Psoas muscle (tissue), 8 donors: ENCODE measurements around the gene RGL3. TPM values are rescaled to one million over a fixed set of nuclear protein-coding genes. Genes with fewer than 3 reads are reported as not detected.

ENCODE experiments used
- ATAC-seq, 4 donors: fragments of 200-7000 bp; cut with Tn5 transposase; one replicate each; pipeline ENCODE4 v1.9.1; 2020; ENCODE audit warnings: moderate library complexity in 3 of 4, mild to moderate bottlenecking in 2 of 4
- DNase-seq, 2 donors: peaks; one replicate each; pipeline ENCODE4 v3.0.0-alpha.2; 2020
- H3K27ac ChIP-seq: fragments of 200-600 bp; one replicate; pipeline ENCODE4 v1.8.0; 2022
- H3K27me3 ChIP-seq, 3 donors: fragments of 200-600 bp in 1 of 3; one replicate each; pipeline versions ENCODE4 v1.6.1 to v1.8.0; 2013 to 2022; ENCODE audit warnings: low read length in 2 of 3, mild to moderate bottlenecking in 2 of 3, moderate library complexity in 1 of 3; ENCODE audit not compliant: insufficient read depth in 3 of 3
- H3K36me3 ChIP-seq, 2 donors: fragments of 200-600 bp in 1 of 2; one replicate each; pipeline versions ENCODE4 v1.6.1 to v1.8.0; 2013 to 2022; ENCODE audit warnings: low read depth in 1 of 2, mild to moderate bottlenecking in 1 of 2, moderate library complexity in 1 of 2; ENCODE audit not compliant: insufficient read depth in 1 of 2
- H3K4me1 ChIP-seq: fragments of 200-600 bp; one replicate; pipeline ENCODE4 v1.8.0; 2022
- H3K4me3 ChIP-seq: fragments of 200-600 bp; one replicate; pipeline ENCODE4 v1.8.0; 2022; ENCODE audit warnings: mild to moderate bottlenecking
- H3K9me3 ChIP-seq: fragments of 200-600 bp; one replicate; pipeline ENCODE4 v1.8.0; 2022
- CTCF ChIP-seq: fragments of 200-600 bp; IDR thresholded peaks from one replicate; pipeline ENCODE4 v1.8.0; 2022; ENCODE audit warnings: antibody characterized with exemption
- WGBS, 3 donors: extraction: QIAGEN DNeasy Blood & Tissue Kit; methylation state at CpG; one replicate each; pipeline versions ENCODE4 v1.1.6 to v1.1.7; 2013; 5-methylcytosine and 5-hydroxymethylcytosine counted together
- intact Hi-C, 2 donors: fragments of 100-400 bp; cut with DNase I; formaldehyde crosslinking; loops; one replicate each; pipeline versions ENCODE4 v1.11.0 to v1.14.2; 2022
- polyA plus RNA-seq, 3 donors: library from polyadenylated mRNA; stranded (reverse); fragments of 200-250 nt; gene quantifications; one replicate each; pipeline ENCODE4 v1.2.3, GENCODE V29; 2013
- total RNA-seq, 4 donors: library from RNA; stranded (reverse); fragmentation: NEBNext Ultra II Directional in 2 of 4; extraction: Animal tissue kit (Norgen Biotek cat#: 25700) in 2 of 4; gene quantifications; one replicate each; pipeline versions ENCODE4 v1.2.1 to v1.2.4, GENCODE V29; 2021 to 2023
- donor health status: healthy with polysubstance abuse.
- donor health status: DM: no; HTN: no; CAD: no; lungs with moderate emphysema.
- donor health status: Bipolar disorder and iron deficiency.
- donor health status: healthy.
- donor health status: DM: yes; HTN: yes; CAD: no.
- donor health status: DM: no; HTN: no; CAD: no.
- donor health status: DM: no; HTN: no; CAD: no.
- donor health status: DM: yes; HTN: yes; CAD: no.

The RGL3 gene
- total and polyA plus RNA-seq, 7 donors, result 1.2 to 6.4 (median 2.2) TPM

- Histone ChIP-seq H3K4me1 (peaks cover 32% of the 10 kb centered on the region), H3K9me3 (no peaks in the 10 kb centered on the region), H3K4me3 (peak within 1 kb of the TSS; percentile 76), H3K27me3 (no peaks in the 10 kb centered on the region), H3K27ac (peak within 1 kb of the TSS; percentile 96), H3K36me3 (peaks cover 0 to 16% of the 10 kb centered on the region in 2 donors)
- ATAC-seq, result peak; percentile 97 to 98 (median 98)
- 0 to 1% (median 0%) methylated on average over 44 of the region's 44 CpGs for WGBS, 3 donors
- peak; percentile 98 to 99 for DNase-seq
- no peak for TF ChIP-seq CTCF
- intact Hi-C loops, result loop anchor here in 1 of 2 donors (5.0 to 10.0 kb wide), 2 partner anchors 58 to 130 kb away; partner anchors contain the start of gene ZNF653
These were observed 44.5 kb downstream of the RGL3 start, which contains the start of gene SWSAP1 for GRCh38 chr19:11374433-11375142. Gene SWSAP1 (plus strand): TSS chr19:11374666. CDS start chr19:11374681, 15 bp downstream.

GRCh38 chr19:11373885-11374432 lies 45.2 kb downstream of the RGL3 start:
- intact Hi-C loops, result loop anchor here in 1 of 2 donors (10.0 kb wide), 1 partner anchor 131 kb away; the partner anchor contains the start of gene ZNF653
- Histone ChIP-seq H3K4me1 (peaks cover 32% of the 10 kb centered on the region), H3K27me3 (no peaks in the 10 kb centered on the region), H3K36me3 (peaks cover 0 to 16% of the 10 kb centered on the region in 2 donors), H3K27ac (peak overlapping the region; percentile 96), H3K4me3 (peak overlapping the region; percentile 76), H3K9me3 (no peaks in the 10 kb centered on the region)
- no peak for TF ChIP-seq CTCF
- ATAC-seq (no peak), DNase-seq (no peak)
- WGBS, 3 donors, result 46 to 57% (median 49%) methylated on average over 11 of the region's 11 CpGs

GRCh38 chr19:11373166-11373884 lies 45.8 kb downstream of the RGL3 start:
- no peak for ATAC-seq
- H3K36me3 ChIP-seq, result peaks cover 0 to 22% of the 10 kb centered on the region in 2 donors
- TF ChIP-seq CTCF, result no peak
- 54 to 58% (median 58%) methylated on average over 9 to 10 of the region's 10 CpGs for WGBS, 3 donors
- peaks cover 32% of the 10 kb centered on the region for H3K4me1 ChIP-seq
- no peak overlapping the region for H3K27ac ChIP-seq
- H3K4me3 ChIP-seq, result no peak overlapping the region
- no peak for DNase-seq
- H3K27me3 ChIP-seq, result no peaks in the 10 kb centered on the region
- no peaks in the 10 kb centered on the region for H3K9me3 ChIP-seq
- intact Hi-C loops, result loop anchor here in 1 of 2 donors (10.0 kb wide), 1 partner anchor 131 kb away; the partner anchor contains the start of gene ZNF653

- intact Hi-C loops, result loop anchor here in 1 of 2 donors (10.0 kb wide), 1 partner anchor 134 kb away; the partner anchor contains the start of gene ZNF653
- TF ChIP-seq CTCF, result no peak
- 86 to 89% (median 88%) methylated on average over 2 of the region's 2 CpGs for WGBS, 3 donors
- Histone ChIP-seq H3K27me3 (no peaks in the 10 kb centered on the region), H3K36me3 (peaks cover 0 to 41% of the 10 kb centered on the region in 2 donors), H3K9me3 (no peaks in the 10 kb centered on the region), H3K4me1 (peaks cover 14% of the 10 kb centered on the region), H3K27ac (no peak overlapping the region), H3K4me3 (no peak overlapping the region)
- DNase-seq (no peak), ATAC-seq (no peak)
These were observed 48.4 kb downstream of the RGL3 start for GRCh38 chr19:11370744-11371143.
